ENCODE measurements around the gene MRGPRG. TPM values are rescaled to one million over a fixed set of nuclear protein-coding genes. Genes with fewer than 3 reads are reported as not detected.

Gene MRGPRG
- total RNA-seq, 2 experiments from 2014 or later, result not detected

GRCh38 chr11:3230636-3231549 lies 12.3 kb upstream of the MRGPRG start:
- no peaks in the 10 kb centered on the region for H3K9me3 ChIP-seq (ENCODE audit: low read length)
- no peak for DNase-seq (ENCODE audit: low spot score)
- H2AFZ ChIP-seq (ENCODE audit: low read length), result no peak overlapping the region
- no peak overlapping the region for H3K27ac ChIP-seq (ENCODE audit: low read depth, low read length, poor library complexity, severe bottlenecking)
- no peaks in the 10 kb centered on the region for H3K36me3 ChIP-seq (ENCODE audit: insufficient read depth, low read length)
- TF ChIP-seq CTCF (conservative IDR thresholded peaks at IDR 0.05; ENCODE audit: low read length) (no peak), EZH2phosphoT487 (IDR thresholded peaks at IDR 0.05; ENCODE audit: borderline replicate concordance, low read depth, low read length) (no peak)
- H3K4me2 ChIP-seq (ENCODE audit: low read length), result no peak overlapping the region
- H4K20me1 ChIP-seq (ENCODE audit: insufficient read depth, low read length), result no peaks in the 10 kb centered on the region
- intact Hi-C loops (cut with micrococcal nuclease; ENCODE audit: unreplicated experiment), result no loop called here
- no peak overlapping the region for H3K4me3 ChIP-seq (ENCODE audit: low read depth, low read length, poor library complexity, severe bottlenecking)
- no TSS peak for BruUV-seq (replicated peaks)
- no peaks in the 10 kb centered on the region for H3K4me1 ChIP-seq (ENCODE audit: insufficient read depth, low read length, poor library complexity, severe bottlenecking)
- POLR2A ChIA-PET, result no interaction called here
- H3K9me2 ChIP-seq (ENCODE audit: insufficient read depth, low read length), result no peaks in the 10 kb centered on the region
- CTCF ChIA-PET (ENCODE audit: unreplicated experiment), result no interaction called here
- H3K79me2 ChIP-seq (ENCODE audit: insufficient read depth, low read depth, low read length), result no peaks in the 10 kb centered on the region

- no peak overlapping the region for H2AFZ ChIP-seq (ENCODE audit: low read length)
- H4K20me1 ChIP-seq (ENCODE audit: insufficient read depth, low read length), result no peaks in the 10 kb centered on the region
- H3K36me3 ChIP-seq (ENCODE audit: insufficient read depth, low read length), result no peaks in the 10 kb centered on the region
- ChIA-PET POLR2A (no interaction called here), CTCF (ENCODE audit: unreplicated experiment) (no interaction called here)
- DNase-seq (ENCODE audit: low spot score), result no peak
- intact Hi-C loops (cut with micrococcal nuclease; ENCODE audit: unreplicated experiment), result no loop called here
- TF ChIP-seq EZH2phosphoT487 (IDR thresholded peaks at IDR 0.05; ENCODE audit: borderline replicate concordance, low read depth, low read length) (no peak), CTCF (conservative IDR thresholded peaks at IDR 0.05; ENCODE audit: low read length) (no peak)
- no peak overlapping the region for H3K4me3 ChIP-seq (ENCODE audit: low read depth, low read length, poor library complexity, severe bottlenecking)
- H3K79me2 ChIP-seq (ENCODE audit: insufficient read depth, low read depth, low read length), result no peaks in the 10 kb centered on the region
- no TSS peak for BruUV-seq (replicated peaks)
- H3K9me3 ChIP-seq (ENCODE audit: low read length), result no peaks in the 10 kb centered on the region
- no peaks in the 10 kb centered on the region for H3K4me1 ChIP-seq (ENCODE audit: insufficient read depth, low read length, poor library complexity, severe bottlenecking)
- H3K4me2 ChIP-seq (ENCODE audit: low read length), result no peak overlapping the region
- H3K9me2 ChIP-seq (ENCODE audit: insufficient read depth, low read length), result no peaks in the 10 kb centered on the region
- H3K27ac ChIP-seq (ENCODE audit: low read depth, low read length, poor library complexity, severe bottlenecking), result no peak overlapping the region
Measured at GRCh38 chr11:3229673-3230630, 11.3 kb upstream of the MRGPRG start.
